Tibial artery (tissue), 4 donors: ENCODE data around the gene PYURF.
A peak's percentile ranks its signal among the peaks of the same experiment; 100 is the strongest.
"Not testable (repeated sequence)": the region's sequence is repeated elsewhere in the genome, so short reads cannot be mapped to it uniquely, and the experiment has no call there.

Source experiments
- DNase-seq, 2 donors: peaks; one replicate each; pipeline ENCODE4 v3.0.0-alpha.2; 2019
- H3K27ac ChIP-seq, 2 donors: fragments of 200-600 bp; sonication (generic) in 1 of 2; 1 replicate in 1 of 2; 2 replicates in 1 of 2; pipeline ENCODE4 v1.5.1; 2018 to 2019; ENCODE audit warnings: mild to moderate bottlenecking in 1 of 2
- H3K27me3 ChIP-seq, 2 donors: fragments of 200-600 bp; sonication (generic) in 1 of 2; one replicate each; pipeline versions ENCODE4 v1.5.1 to v1.6.0; 2016 to 2019
- H3K36me3 ChIP-seq, 3 donors: fragments of 200-600 bp; sonication (generic) in 2 of 3; one replicate each; pipeline ENCODE4 v1.5.1; 2016 to 2019; ENCODE audit warnings: mild to moderate bottlenecking in 2 of 3
- H3K4me1 ChIP-seq, 4 donors: fragments of 200-600 bp; sonication (generic) in 2 of 4; 1 replicate in 3 of 4; 2 replicates in 1 of 4; pipeline ENCODE4 v1.5.1; 2016 to 2019
- H3K4me3 ChIP-seq, 2 donors: fragments of 200-600 bp; sonication (generic) in 1 of 2; 1 replicate in 1 of 2; 2 replicates in 1 of 2; pipeline ENCODE4 v1.5.1; 2018 to 2019; ENCODE audit warnings: mild to moderate bottlenecking in 2 of 2
- H3K9me3 ChIP-seq, 3 donors: fragments of 200-600 bp; sonication (generic) in 1 of 3; one replicate each; pipeline ENCODE4 v1.5.1; 2016 to 2019
- CTCF ChIP-seq, 2 experiments: fragments of 200-600 bp in 1 of 2; fragments of 450-650 bp in 1 of 2; IDR thresholded peaks; one replicate each; pipeline ENCODE4 v1.5.1; 2017 to 2019; ENCODE audit warnings: antibody characterized with exemption in 2 of 2, mild to moderate bottlenecking in 1 of 2, moderate library complexity in 1 of 2
- intact Hi-C: fragments of 100-400 bp; cut with DNase I; formaldehyde crosslinking; loops from one replicate; pipeline ENCODE4 v1.15.0; 2023; ENCODE audit warnings: low total_unique reads

Gene PYURF

GRCh38 chr4:88523325-88524129 lies at the start of gene PYURF:
Gene PYURF, minus strand, starts transcription at chr4:88523776. Its CDS starts 76 bp downstream, at chr4:88523700.
- peak within 1 kb of the TSS; percentile 77 to 86 for H3K4me3 ChIP-seq
- peak; percentile 98 for DNase-seq
- H3K27ac ChIP-seq = peak within 1 kb of the TSS; percentile 83 to 91
- H3K27me3 ChIP-seq = no peaks in the 10 kb centered on the region
- no peak for TF ChIP-seq CTCF (IDR thresholded peaks at IDR 0.05)
- peaks cover 0 to 31% (median 20%) of the 10 kb centered on the region in 4 donors for H3K4me1 ChIP-seq
- H3K9me3 ChIP-seq = no peaks in the 10 kb centered on the region
- intact Hi-C loops = loop anchor here (5.0 kb wide), 1 partner anchor 69 kb away; the partner anchor contains the start of gene HERC3
- H3K36me3 ChIP-seq = peaks cover 0 to 18% (median 8%) of the 10 kb centered on the region in 3 donors

- Histone ChIP-seq H3K4me3 (no peak overlapping the region), H3K9me3 (no peaks in the 10 kb centered on the region), H3K27me3 (no peaks in the 10 kb centered on the region), H3K27ac (no peak overlapping the region), H3K4me1 (peaks cover 0 to 11% (median 8%) of the 10 kb centered on the region in 4 donors), H3K36me3 (no peaks in the 10 kb centered on the region)
- no peak for TF ChIP-seq CTCF (IDR thresholded peaks at IDR 0.05)
- intact Hi-C loops = no loop called here
- DNase-seq = no peak
Observed at GRCh38 chr4:88570001-88570400, 46.4 kb upstream of the PYURF start.

GRCh38 chr4:88567591-88567990 lies 44.0 kb upstream of the PYURF start:
- no peak for TF ChIP-seq CTCF (IDR thresholded peaks at IDR 0.05)
- H3K9me3 ChIP-seq = no peaks in the 10 kb centered on the region
- intact Hi-C loops = no loop called here
- H3K27ac ChIP-seq = no peak overlapping the region
- no peak overlapping the region for H3K4me3 ChIP-seq
- no peaks in the 10 kb centered on the region for H3K36me3 ChIP-seq
- H3K4me1 ChIP-seq = no peaks in the 10 kb centered on the region
- no peak for DNase-seq
- no peaks in the 10 kb centered on the region for H3K27me3 ChIP-seq

GRCh38 chr4:88549815-88550214 lies 26.2 kb upstream of the PYURF start:
- DNase-seq = no peak
- no peak overlapping the region for H3K27ac ChIP-seq
- no peaks in the 10 kb centered on the region for H3K36me3 ChIP-seq
- intact Hi-C loops = no loop called here
- H3K4me1 ChIP-seq = no peaks in the 10 kb centered on the region
- no peaks in the 10 kb centered on the region for H3K27me3 ChIP-seq
- H3K9me3 ChIP-seq = no peaks in the 10 kb centered on the region
- H3K4me3 ChIP-seq = no peak overlapping the region
- no peak for TF ChIP-seq CTCF (IDR thresholded peaks at IDR 0.05)

- H3K36me3 ChIP-seq, H3K27ac ChIP-seq, intact Hi-C loops, H3K27me3 ChIP-seq, H3K9me3 ChIP-seq, H3K4me1 ChIP-seq, H3K4me3 ChIP-seq: not testable (repeated sequence)
- TF ChIP-seq CTCF (IDR thresholded peaks at IDR 0.05) = peak; percentile 42 to 47
- DNase-seq = peak; percentile 69 to 73
Observed at GRCh38 chr4:88539322-88540068, 15.9 kb upstream of the PYURF start.
